NCI-H446 (cell line): ENCODE results near the gene SCRG1.

Experiments used
- DNase-seq, 2 experiments: peaks; one replicate each; lab custom pipeline; 2025; lab: John Stamatoyannopoulos, UW

The SCRG1 gene

DNA sequence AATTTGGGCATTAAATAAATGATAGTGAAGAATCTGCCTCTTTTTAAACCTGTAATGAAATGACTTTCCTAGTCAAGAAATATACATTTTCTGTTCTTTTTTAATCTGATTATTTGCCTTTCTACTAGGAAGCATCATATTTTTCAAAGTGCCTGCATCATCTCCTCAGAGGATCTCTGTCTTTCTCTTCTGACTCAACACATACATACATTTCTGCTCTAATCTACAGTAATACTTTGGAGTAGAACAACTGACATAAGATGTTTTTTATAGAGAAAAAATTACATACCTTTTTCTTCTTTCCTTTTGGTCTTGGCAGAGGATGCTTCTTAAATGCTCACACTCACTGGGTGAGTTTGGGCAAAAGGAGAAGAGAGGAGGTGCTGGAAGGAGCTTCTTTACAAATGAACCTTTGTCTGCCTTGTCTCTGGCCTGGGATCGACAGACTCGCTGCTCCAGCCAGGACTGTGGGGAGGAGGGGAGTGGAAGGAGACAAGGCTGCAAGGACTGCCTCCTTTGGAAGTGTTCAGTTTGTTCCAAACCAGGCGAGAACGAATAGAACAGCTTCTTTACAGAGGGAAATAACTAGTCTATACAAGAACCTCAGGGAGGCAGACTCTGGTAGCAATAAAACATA lies at the start of gene SCRG1:
SCRG1 (minus strand) TSS at position 338 of the 637 bp plus-strand sequence. CDS start 7,702 bp downstream, outside the sequence.
- no peak for DNase-seq

DNA sequence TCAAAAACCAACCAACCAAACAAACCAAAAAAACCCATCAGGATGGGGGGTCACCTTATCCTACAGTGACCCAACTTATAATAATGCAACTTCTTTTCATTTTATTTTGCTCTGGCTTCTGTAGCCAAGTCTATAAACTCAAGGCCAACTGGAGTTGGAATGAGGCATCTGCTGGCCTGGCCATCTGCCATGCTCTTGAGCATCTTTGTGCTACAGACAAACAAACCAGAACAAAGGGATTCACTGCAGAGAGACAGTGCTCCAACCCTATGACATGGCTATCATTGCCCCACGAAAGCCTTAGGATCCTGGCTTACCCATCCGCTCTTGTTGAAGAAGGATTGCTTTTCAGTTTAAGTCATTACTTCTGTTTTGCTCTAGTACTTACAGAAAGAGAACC lies 49.2 kb upstream of the SCRG1 start:
- peak; percentile 88 to 95 for DNase-seq

DNA sequence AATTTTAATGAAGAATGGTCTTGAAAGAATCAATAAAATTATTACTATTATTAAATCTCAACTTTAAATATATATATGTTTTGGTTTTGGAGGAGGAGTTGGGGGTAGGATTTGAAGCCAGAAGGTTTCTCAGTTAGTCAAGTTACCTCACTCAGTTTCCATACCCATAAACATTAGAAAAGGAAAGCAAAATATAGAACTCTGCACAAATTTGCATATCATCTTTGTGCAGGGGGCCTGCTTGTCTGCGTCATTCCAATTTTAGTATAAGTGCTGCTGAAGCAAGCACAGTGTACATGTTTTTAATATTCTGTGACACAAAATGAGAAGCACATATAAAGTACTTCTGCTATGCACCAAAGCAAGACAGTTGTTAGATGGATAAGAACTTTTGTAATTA lies 47.5 kb upstream of the SCRG1 start:
- DNase-seq: no peak

DNA sequence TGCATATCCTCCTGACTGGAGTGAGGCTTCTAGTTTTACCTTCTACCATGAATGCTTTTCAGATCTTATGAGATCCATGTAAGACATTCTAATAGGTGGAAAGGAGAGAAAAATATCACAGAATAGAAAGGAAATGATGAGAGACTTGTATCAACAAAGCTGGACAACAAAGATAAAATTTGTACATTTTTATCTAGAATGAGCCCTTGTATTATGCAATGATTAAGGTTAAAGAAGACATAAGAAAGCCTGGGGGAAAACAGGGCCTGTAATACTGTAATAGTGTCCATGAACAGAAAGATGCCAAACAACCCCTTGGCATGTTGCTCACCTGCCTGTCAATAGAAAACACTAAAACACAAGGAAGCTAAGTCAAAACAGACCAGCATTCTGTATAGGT lies 44.2 kb upstream of the SCRG1 start:
- no peak for DNase-seq

DNA sequence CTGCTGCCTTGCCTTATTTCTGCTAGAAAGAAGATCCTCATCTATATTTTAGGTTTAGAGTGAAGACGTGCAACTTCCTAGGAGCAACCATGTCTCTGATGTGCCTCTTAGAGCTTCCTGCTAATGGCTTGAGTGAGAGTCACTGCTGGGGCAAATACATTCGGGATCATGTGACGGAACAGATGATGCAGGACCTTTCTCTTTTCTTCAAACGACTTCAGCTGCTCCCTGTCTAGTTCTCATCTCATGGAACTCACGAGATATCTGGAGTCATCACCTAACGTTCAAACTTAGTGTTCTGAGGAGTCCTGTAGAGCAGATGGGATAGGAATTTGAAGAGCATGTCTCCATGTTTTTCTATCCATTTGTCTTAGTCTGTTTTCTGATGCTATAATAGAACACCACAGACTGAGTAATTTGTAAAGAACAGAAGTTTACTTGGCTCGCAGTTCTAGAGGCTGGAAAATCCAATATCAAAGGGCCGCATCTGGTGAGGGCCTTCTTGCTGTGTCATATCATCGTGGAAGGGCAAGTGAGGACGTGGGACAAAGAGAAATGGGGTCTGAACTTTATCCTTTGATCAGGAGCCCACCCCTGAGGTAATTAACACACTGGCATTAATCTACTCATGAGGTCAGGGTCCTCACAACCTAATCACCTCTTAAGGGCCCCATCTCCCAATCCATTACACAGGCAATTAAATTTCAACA lies 43.5 kb upstream of the SCRG1 start:
- DNase-seq: no peak

DNA sequence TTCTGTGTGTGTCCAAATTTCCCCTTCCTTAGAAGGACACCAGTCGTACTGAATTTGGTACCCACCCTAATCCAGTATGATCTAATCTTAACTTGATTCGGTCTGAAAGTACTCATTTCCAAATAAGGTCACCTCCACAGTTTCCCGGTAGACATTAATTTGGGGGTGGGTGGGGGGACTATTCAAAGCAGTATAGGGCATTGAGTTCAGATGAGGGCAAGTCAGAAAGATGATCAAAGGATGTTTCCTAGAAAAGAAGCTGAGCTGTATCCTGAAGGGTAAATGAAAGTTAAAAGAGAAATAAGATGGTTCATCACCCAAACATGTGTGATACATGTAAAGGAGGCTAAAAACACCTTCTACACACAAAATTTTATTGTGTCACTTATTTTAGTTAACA lies 42.0 kb upstream of the SCRG1 start:
- DNase-seq: no peak

DNA sequence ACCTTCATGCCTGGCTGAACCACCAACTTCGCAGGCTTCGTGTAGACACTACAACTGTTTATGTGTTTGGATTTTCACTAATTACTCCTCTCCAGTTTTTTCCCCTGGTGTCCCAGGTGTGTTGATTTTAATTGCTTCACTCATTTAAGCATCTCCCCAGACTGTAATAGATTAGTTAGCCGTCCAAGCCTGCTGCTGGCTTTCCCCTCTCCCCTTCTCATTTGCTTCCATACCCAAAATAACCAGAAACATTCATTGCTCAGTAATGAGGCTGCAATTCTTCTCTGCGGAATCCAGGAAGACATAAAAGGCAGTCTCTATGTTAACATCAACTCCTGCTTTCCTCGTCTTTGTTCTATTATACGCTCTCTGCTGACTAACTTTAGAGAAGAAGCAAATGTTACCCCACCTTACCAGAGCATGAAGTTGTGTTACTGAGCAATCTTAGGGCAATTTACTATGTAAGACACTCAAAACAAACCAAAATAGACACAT lies 37.9 kb upstream of the SCRG1 start:
- DNase-seq: no peak

DNA sequence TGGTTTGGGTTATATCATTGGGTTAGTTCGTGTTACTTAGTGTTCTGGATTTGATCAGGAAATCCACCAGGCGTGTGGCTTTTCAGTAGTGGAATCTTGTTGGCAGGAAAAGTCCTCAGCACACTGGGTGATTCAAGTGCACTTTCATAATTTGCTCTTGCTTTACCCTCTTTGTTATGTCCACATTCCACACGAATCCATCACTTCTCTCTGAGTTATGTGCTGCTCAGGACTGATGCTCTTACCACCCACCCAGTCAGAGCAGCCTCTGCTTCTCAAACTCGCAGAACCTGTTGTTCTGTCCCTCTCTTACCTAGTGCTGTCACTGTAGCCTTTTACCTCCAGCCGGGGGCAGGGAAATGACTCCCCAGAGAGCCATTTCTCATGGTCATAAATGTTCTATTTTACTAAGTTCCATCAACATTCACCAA lies 37.2 kb upstream of the SCRG1 start:
- no peak for DNase-seq

DNA sequence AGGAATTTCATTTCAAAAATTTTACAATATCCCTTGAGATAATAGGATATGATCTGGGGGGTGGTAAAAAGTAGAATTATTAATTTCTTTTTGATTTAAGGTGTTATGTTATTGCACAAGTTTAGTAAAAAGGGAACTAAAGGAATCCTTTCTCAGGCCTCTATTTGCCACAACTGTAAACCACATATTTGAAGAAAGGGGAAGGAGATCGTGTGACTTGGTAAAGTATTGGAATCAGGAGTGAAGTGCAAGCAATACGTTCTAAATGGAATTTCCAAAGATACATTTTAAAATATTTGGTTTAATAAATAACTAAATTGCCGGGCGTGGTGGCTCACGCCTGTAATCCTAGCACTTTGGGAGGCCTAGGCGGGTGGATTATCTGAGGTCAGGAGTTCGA lies 35.3 kb upstream of the SCRG1 start:
- no peak for DNase-seq

DNA sequence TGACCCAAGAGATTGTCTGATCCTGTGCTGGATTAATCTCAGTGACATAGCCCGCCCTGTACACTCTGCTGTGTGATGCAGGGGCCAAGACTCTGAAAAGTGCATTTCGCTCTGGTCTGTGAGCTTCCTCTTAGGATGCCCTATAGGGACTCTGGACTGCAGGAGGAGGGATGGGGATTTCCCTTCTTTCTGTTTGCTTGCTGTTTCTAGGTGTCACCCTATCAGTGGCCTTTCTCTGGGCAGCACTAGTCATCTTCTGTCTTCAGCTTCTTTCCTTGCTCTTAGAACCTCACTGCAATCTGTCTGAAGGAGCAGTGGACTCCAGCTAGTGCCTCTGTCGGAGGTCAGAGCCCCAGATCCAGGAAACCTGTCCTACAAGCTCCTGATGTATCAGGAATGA lies 34.5 kb upstream of the SCRG1 start:
- DNase-seq: no peak

DNA sequence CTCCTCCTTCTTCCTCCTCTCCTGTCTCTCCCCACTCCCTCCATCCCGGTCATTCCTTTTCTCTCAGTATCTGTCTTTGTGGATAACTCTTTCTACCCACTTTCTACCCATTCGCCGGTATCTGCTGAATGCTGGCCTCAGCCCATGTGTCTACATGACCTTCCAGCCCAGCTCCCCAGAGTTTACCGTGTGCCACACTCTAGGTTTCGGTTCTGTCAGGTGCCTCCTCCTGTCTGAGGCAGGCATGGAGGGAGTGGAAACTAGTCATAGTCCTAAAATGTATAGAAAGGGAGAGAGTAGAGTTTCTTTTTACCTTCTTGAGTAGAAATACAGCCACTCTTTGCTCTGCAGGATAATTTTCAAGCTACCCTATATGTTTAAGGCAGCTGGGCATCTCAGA lies 33.5 kb upstream of the SCRG1 start:
- no peak for DNase-seq

DNA sequence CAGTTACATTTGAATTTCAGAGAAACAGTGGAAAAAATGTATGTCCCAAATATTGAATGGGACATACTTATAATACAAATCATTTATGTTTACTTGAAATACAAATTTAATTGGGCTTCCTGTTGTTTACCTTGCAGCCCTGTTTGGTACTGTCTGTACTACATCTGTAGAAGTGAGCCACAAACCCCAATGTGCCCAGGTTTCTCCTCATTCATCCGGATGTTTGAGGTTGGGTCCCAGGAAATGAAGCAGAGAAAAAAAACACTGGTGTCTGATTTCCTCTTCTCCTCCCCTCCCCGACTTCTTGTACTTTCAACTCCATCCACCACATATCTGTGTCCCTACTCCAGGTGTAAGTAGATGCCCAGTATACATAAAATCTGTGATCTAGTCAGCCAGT lies 27.1 kb upstream of the SCRG1 start:
- no peak for DNase-seq

DNA sequence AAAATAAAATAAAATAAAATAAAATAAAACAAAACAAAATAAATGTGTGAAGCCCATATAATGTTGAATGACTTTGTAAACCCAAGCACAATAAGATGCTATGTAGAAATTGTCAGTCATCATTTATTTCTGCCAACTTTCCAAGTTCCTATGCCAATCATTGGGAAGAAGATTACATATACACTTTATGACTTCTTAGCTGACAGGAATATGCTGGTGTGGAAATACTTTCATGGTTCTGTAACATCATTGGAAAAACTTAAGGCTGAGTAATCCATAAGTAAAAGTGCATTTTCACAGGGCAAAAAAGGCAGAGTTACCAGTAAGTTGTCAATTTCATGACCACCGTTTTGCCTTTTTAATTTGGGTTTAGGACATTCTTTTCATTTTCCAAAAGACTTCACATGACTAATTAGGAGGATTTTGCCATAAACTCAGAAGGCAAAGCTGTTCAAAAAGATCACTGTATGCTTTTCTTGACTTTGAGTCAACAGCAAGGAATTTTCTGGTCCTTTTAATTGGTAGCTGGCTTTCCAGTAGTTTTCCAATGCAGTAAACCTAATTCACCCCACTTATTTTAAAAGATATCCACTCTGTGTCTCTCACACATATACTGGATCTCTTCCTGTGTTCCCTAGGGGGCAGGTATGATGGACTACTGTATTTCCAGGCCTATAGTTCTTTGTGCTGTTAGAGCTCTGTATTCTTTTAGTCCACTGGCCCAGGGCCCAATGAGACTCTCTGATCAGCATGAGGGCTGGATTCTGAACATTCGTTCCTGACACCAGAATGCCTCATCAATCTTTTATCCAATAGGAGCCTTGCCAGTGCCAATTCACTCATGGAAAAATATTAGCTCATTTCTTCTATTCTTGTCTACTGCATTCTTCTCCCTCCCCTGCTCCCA lies 26.2 kb upstream of the SCRG1 start:
- peak; percentile 86 to 87 for DNase-seq

DNA sequence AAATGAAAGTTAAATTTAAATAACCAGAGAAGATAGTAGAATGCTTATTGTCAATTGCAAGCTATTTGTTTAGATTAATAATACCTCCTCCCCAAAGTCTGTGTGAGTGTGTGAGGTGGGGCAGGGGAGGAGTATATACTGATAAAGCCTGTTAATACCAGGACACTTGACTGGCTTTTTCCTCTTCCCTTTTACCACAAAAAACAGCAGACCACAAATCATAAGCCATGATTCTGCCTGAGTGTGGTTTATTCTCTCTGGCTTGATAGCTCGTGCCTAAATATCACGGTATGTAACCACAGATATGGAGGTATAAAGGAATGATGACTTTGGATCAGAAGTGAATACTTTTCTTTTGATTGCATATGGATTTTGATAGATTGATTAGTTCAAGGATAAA lies 21.9 kb upstream of the SCRG1 start:
- DNase-seq: no peak

DNA sequence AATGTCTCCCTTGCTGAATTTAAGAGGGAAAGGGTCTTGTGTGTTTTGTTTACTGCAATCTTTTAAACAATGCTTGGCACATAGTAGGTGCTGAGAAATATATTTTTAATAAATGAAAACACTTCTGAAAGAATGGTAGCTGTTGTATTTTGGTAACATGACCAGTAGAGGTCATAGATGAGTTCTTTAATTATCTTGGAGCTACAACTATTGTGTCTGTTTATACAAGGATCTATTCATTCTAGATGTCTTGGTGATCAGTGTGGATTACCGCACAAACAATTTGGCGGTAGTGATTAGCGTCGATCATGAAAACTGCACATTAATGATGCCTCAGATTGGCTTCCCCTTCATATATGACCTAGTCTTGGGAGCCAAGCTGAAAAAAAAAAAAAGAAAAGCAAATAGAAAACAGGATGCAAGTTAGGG lies 21.4 kb upstream of the SCRG1 start:
- peak in 1 of 2 experiments; percentile 35 for DNase-seq

DNA sequence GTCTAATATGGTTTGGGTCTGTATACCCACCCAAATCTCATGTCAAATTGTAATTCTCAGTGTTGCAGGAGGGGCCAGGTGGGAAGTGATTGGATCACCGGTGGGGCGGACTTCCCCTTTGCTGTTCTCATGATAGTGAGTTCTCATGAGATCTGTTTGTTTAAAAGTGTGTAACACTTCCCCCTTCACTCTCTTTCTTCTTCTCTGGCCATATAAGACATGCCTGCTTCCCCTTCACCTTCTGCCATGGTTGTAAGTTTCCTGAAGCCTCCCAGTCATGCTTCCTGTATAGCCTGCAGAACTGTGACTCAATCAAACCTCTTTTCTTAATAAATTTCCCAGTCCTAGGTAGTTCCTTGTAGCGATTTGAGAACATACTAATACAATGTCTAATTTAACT lies 19.7 kb upstream of the SCRG1 start:
- no peak for DNase-seq

DNA sequence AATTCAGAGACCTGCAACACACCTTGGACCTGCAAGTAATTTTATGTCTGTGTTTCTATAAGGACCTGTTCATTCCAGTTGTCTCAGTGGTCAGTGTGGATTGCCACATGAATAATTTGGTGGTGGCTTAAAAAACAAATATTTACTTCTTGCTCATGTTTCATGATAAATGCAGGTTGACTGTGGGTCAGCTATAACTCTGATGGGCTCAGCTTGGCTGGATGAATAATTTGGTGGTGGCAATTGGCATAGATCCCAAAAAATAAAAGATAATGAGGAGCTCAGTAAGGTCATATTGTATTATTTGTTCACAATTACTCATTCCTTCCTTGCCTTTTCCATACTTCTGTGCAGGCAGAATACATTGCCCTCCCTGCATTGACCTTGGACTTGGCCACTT lies 18.9 kb upstream of the SCRG1 start:
- no peak for DNase-seq

DNA sequence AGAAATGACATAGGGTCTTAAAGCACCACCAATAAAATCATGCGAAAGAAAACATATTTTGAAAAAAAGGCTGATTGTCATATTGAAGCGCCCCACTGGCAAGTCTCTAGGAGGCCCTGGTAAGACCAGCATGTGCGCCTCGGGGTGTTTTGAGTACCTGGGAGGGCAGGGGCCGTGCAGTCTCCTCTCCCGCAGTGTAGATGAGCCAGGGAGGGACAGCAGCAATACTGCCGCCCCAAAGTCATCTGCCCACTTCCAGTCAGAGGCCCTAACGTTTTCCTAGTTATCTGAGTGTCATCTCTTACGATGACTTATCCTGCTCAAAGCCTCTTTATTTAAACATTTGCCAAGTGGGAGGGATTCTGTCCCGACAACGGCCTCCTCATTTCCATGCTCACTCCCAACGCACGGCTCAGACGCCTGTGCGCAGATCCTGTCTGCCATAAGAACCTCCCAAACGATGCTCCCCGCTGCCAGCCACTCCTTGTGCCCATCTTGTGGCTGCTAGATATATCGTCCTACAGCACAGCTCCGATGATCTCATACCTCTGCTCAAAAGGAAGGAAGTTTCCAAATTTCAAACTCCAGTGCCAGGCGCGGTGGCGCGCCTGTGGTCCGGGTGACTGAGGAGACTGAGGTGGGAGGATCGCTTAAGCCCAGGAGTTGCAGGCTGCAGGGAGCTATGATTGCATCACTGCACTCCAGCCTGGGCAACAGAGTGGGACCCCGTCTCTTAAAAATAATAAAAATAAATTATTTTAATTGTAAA lies 17.2 kb upstream of the SCRG1 start:
- DNase-seq: no peak

DNA sequence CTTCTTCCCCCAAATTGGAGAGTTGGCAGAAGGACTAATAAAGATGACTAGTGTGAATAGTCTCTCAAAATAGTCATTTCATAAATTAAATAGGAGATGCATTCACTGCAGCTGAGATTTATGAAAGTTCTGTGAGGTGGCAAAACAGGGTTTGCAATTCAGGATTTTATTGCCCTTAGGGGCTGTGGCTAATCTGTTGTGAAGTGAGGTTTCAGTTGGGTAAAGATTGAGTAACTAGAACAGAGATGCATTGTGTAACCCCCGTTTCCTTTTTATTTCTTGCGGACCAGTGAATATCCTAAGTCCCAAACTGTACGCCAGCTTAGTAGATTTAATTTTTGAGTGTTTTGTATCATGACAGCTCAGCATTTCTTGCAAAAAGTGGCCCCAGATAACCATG lies 16.2 kb upstream of the SCRG1 start:
- DNase-seq: no peak

DNA sequence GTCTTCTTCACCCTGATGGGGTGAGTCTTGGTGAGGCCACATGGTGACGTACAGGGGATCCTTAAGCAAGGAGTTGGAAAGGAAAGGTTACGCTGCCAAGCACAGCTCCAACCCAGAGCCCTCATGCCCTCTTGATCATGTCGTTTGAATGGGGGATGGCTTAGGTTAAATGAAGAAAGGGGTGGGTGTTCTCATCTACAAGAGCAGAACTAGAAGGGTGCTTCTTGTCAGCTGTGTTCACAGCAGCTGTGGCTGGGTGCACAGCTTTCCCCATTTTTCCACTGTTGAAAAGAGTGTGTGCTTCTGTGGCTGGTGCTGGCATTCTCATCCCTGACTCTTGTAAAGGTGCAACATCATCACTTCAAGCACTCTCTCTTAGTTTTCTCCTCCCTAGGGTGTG lies 15.5 kb upstream of the SCRG1 start:
- no peak for DNase-seq

DNA sequence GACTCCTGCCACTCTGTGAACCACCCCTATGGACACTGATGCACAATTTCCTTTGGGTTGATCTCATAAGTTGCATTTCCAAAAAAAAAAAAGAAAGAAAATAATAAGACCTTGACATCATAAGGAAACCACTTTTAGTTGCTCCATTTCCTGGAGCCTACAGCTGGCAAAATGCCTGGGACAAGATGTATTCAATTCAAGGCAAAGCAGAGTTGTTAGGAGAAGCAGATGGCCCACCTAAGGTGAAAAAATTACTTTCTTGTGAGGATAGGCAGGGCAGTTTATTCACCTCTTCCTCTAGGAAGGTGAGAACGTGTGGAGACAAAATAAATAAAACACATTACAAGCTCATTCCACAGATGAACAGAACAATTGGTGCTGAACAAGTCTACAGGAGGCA lies 14.1 kb upstream of the SCRG1 start:
- no peak for DNase-seq
